Activated naive CD4-positive, alpha-beta T cell treated with anti-CD3 and anti-CD28 coated beads for 36 hours (primary cell): ENCODE measurements around the gene VAV1. TPM values are rescaled to one million over a fixed set of nuclear protein-coding genes. Genes with fewer than 3 reads are reported as not detected.

Experiments
- CTCF ChIA-PET: fragments of 350-600 bp; sonication (Branson Sonifier 250); formaldehyde crosslinking; loops from one replicate; lab custom pipeline; 2021; ENCODE audit warnings: antibody characterized with exemption; lab: Charles Lee
- DNase-seq: peaks from one replicate; pipeline ENCODE4 v3.0.0-alpha.2; 2020
- H3K27ac Mint-ChIP-seq: one replicate; pipeline ENCODE4 v1.8.0; 2021; ENCODE audit warnings: mild to moderate bottlenecking, mixed read lengths
- H3K27me3 Mint-ChIP-seq: one replicate; pipeline ENCODE4 v1.8.0; 2021; ENCODE audit warnings: low read depth, mixed read lengths
- H3K36me3 Mint-ChIP-seq: one replicate; pipeline ENCODE4 v1.8.0; 2021; ENCODE audit warnings: low read depth, mixed read lengths
- H3K4me1 Mint-ChIP-seq: one replicate; pipeline ENCODE4 v1.8.0; 2021; ENCODE audit warnings: low read depth, mixed read lengths
- H3K4me3 Mint-ChIP-seq: one replicate; pipeline ENCODE4 v1.8.0; 2021; ENCODE audit warnings: mild to moderate bottlenecking, moderate library complexity, mixed read lengths
- H3K9me3 Mint-ChIP-seq: one replicate; pipeline ENCODE4 v1.8.0; 2021; ENCODE audit warnings: mixed read lengths
- intact Hi-C: fragments of 100-400 bp; cut with micrococcal nuclease; formaldehyde crosslinking; loops from one replicate; pipeline ENCODE4 v1.15.1; 2023
- total RNA-seq, 2 experiments: library from RNA; stranded (reverse); gene quantifications; one replicate each; pipeline ENCODE4 v1.2.3, GENCODE V29; 2021

VAV1 gene
- total RNA-seq, 2 experiments from 2014 or later: 93.6 to 103 TPM

- Mint-ChIP-seq H3K9me3 (peaks cover 7% of the 10 kb centered on the region), H3K36me3 (peaks cover 41% of the 10 kb centered on the region), H3K4me3 (no peak overlapping the region), H3K4me1 (peaks cover 76% of the 10 kb centered on the region), H3K27ac (no peak overlapping the region), H3K27me3 (no peaks in the 10 kb centered on the region)
- CTCF ChIA-PET: interaction anchor here (0.9 kb wide), 1 partner anchor 12 kb away, joined by 3 read pairs; no protein-coding TSS in a partner anchor
- intact Hi-C loops: loop anchor here (1.0 kb wide), 1 partner anchor 10 kb away; no protein-coding TSS in a partner anchor
- DNase-seq: no peak
These were observed 40.1 kb downstream of the VAV1 start for GRCh38 chr19:6812612-6813011.

- CTCF ChIA-PET: interaction anchor here (0.7 to 1.3 kb wide), 2 partner anchors 11 to 49 kb away, joined by 3 to 7 read pairs; no protein-coding TSS in a partner anchor
- Mint-ChIP-seq H3K4me1 (peaks cover 75% of the 10 kb centered on the region), H3K36me3 (peaks cover 43% of the 10 kb centered on the region), H3K27ac (peak overlapping the region; percentile 75), H3K27me3 (no peaks in the 10 kb centered on the region), H3K4me3 (no peak overlapping the region), H3K9me3 (peaks cover 5% of the 10 kb centered on the region)
- DNase-seq: no peak
- intact Hi-C loops: loop anchor here (1.0 kb wide), 1 partner anchor 11 kb away; no protein-coding TSS in a partner anchor
These were observed 41.2 kb downstream of the VAV1 start for GRCh38 chr19:6813659-6814058.

DNA sequence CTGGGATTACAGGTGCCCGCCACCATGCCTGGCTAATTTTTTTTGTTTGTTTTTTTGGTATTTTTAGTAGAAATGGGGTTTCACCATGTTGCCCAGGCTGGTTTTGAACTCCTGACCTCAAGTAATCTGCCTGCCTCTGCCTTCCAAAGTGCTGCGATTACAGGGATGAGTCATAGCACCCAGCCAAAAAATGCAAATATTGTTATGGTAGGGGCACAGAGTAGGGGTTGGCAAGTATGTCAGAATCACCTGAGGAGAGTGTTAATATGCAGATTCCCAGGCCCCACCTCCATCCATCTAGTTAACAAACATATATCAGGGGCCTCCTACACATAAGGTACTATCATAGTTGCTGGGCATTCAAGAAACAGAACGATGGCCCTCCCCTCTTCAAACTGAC is 44.7 kb downstream of the VAV1 start:
- H3K27ac Mint-ChIP-seq: no peak overlapping the region
- H3K9me3 Mint-ChIP-seq: peaks cover 9% of the 10 kb centered on the region
- no peak overlapping the region for H3K4me3 Mint-ChIP-seq
- no peaks in the 10 kb centered on the region for H3K27me3 Mint-ChIP-seq
- DNase-seq: peak; percentile 25
- CTCF ChIA-PET: no interaction called here
- intact Hi-C loops: no loop called here
- peaks cover 51% of the 10 kb centered on the region for H3K36me3 Mint-ChIP-seq
- peaks cover 57% of the 10 kb centered on the region for H3K4me1 Mint-ChIP-seq

- H3K36me3 Mint-ChIP-seq: peaks cover 45% of the 10 kb centered on the region
- H3K4me3 Mint-ChIP-seq: no peak overlapping the region
- CTCF ChIA-PET: no interaction called here
These were observed 45.7 kb downstream of the VAV1 start for GRCh38 chr19:6818246-6818645.

GRCh38 chr19:6819323-6819722 is 46.8 kb downstream of the VAV1 start:
- Mint-ChIP-seq H3K4me1 (peaks cover 35% of the 10 kb centered on the region), H3K27me3 (no peaks in the 10 kb centered on the region), H3K9me3 (peaks cover 6% of the 10 kb centered on the region), H3K4me3 (no peak overlapping the region), H3K27ac (no peak overlapping the region), H3K36me3 (peaks cover 53% of the 10 kb centered on the region)
- DNase-seq: no peak
- intact Hi-C loops: no loop called here
- CTCF ChIA-PET: no interaction called here

More at GRCh38 chr19:6818246-6818645, 45.7 kb downstream of the VAV1 start:
- Mint-ChIP-seq H3K9me3 (peaks cover 6% of the 10 kb centered on the region), H3K27ac (peak overlapping the region; percentile 40), H3K4me1 (peaks cover 46% of the 10 kb centered on the region), H3K27me3 (no peaks in the 10 kb centered on the region)
- intact Hi-C loops: no loop called here
- DNase-seq: no peak

GRCh38 chr19:6820237-6820636 is 47.7 kb downstream of the VAV1 start:
- H3K4me3 Mint-ChIP-seq: no peak overlapping the region
- no peak for DNase-seq
- no peak overlapping the region for H3K27ac Mint-ChIP-seq
- H3K36me3 Mint-ChIP-seq: peaks cover 60% of the 10 kb centered on the region
- intact Hi-C loops: no loop called here
- H3K9me3 Mint-ChIP-seq: peaks cover 6% of the 10 kb centered on the region
- CTCF ChIA-PET: no interaction called here
- H3K27me3 Mint-ChIP-seq: no peaks in the 10 kb centered on the region
- peaks cover 28% of the 10 kb centered on the region for H3K4me1 Mint-ChIP-seq

GRCh38 chr19:6821639-6822310 is 49.3 kb downstream of the VAV1 start:
- H3K27me3 Mint-ChIP-seq: no peaks in the 10 kb centered on the region
- peaks cover 6% of the 10 kb centered on the region for H3K9me3 Mint-ChIP-seq
- H3K4me1 Mint-ChIP-seq: peaks cover 15% of the 10 kb centered on the region
- no peak for DNase-seq
- intact Hi-C loops: no loop called here
- peaks cover 55% of the 10 kb centered on the region for H3K36me3 Mint-ChIP-seq
- CTCF ChIA-PET: no interaction called here
- H3K4me3 Mint-ChIP-seq: no peak overlapping the region
- no peak overlapping the region for H3K27ac Mint-ChIP-seq

DNA sequence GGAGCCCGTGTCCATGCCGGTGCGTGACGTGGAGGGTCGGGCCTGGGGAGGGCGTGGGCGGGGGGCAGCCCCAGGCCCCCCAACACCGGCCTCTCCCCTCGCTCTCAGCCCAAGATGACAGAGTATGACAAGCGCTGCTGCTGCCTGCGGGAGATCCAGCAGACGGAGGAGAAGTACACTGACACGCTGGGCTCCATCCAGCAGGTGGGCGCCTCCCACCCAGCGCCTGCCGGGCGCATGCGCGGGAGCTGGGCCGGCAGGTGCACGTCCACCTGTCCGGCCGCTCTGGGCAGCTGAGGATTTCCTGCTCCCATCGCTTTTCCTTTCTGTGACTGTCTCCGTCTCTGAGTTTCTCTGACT is 49.8 kb downstream of the VAV1 start:
- H3K9me3 Mint-ChIP-seq: peaks cover 6% of the 10 kb centered on the region
- intact Hi-C loops: no loop called here
- H3K4me3 Mint-ChIP-seq: no peak overlapping the region
- H3K4me1 Mint-ChIP-seq: peaks cover 10% of the 10 kb centered on the region
- no peak for DNase-seq
- CTCF ChIA-PET: no interaction called here
- peaks cover 59% of the 10 kb centered on the region for H3K36me3 Mint-ChIP-seq
- no peak overlapping the region for H3K27ac Mint-ChIP-seq
- no peaks in the 10 kb centered on the region for H3K27me3 Mint-ChIP-seq

- DNase-seq: no peak
- Mint-ChIP-seq H3K27ac (no peak overlapping the region), H3K9me3 (no peaks in the 10 kb centered on the region), H3K4me3 (no peak overlapping the region), H3K4me1 (peaks cover 4% of the 10 kb centered on the region), H3K36me3 (peaks cover 65% of the 10 kb centered on the region), H3K27me3 (no peaks in the 10 kb centered on the region)
- intact Hi-C loops: no loop called here
- CTCF ChIA-PET: no interaction called here
These were observed 52.7 kb downstream of the VAV1 start for GRCh38 chr19:6825076-6825774.

- no peaks in the 10 kb centered on the region for H3K27me3 Mint-ChIP-seq
- no peaks in the 10 kb centered on the region for H3K9me3 Mint-ChIP-seq
- intact Hi-C loops: no loop called here
- no peak overlapping the region for H3K4me3 Mint-ChIP-seq
- no peak for DNase-seq
- peaks cover 58% of the 10 kb centered on the region for H3K36me3 Mint-ChIP-seq
- CTCF ChIA-PET: no interaction called here
- H3K4me1 Mint-ChIP-seq: peaks cover 4% of the 10 kb centered on the region
- no peak overlapping the region for H3K27ac Mint-ChIP-seq
These were observed 53.9 kb downstream of the VAV1 start for GRCh38 chr19:6826281-6826920.

GRCh38 chr19:6828306-6828697 is 55.8 kb downstream of the VAV1 start:
- Mint-ChIP-seq H3K27ac (peak overlapping the region; percentile 69), H3K27me3 (no peaks in the 10 kb centered on the region), H3K36me3 (peaks cover 60% of the 10 kb centered on the region), H3K4me1 (peaks cover 4% of the 10 kb centered on the region), H3K9me3 (no peaks in the 10 kb centered on the region), H3K4me3 (no peak overlapping the region)
- DNase-seq: no peak
- intact Hi-C loops: no loop called here
- CTCF ChIA-PET: no interaction called here

GRCh38 chr19:6828698-6829633 is 56.5 kb downstream of the VAV1 start:
- peak; percentile 70 for DNase-seq
- Mint-ChIP-seq H3K4me3 (no peak overlapping the region), H3K4me1 (peaks cover 4% of the 10 kb centered on the region), H3K27me3 (no peaks in the 10 kb centered on the region), H3K9me3 (no peaks in the 10 kb centered on the region), H3K36me3 (peaks cover 62% of the 10 kb centered on the region), H3K27ac (peak overlapping the region; percentile 43)
- intact Hi-C loops: no loop called here
- CTCF ChIA-PET: no interaction called here
